Neural progenitor cell (in vitro differentiated cells): ENCODE measurements around the gene ACBD3. TPM values are rescaled to one million over a fixed set of nuclear protein-coding genes. Genes with fewer than 3 reads are reported as not detected.

Experiments used
- DNase-seq: peaks from one replicate; pipeline ENCODE4 v3.0.0-alpha.2; 2016; ENCODE audit warnings: low spot score
- H2AFZ ChIP-seq: fragments of 200-600 bp; sonication (generic); replicated peaks from 2 replicates; pipeline ENCODE4 v1.6.1; 2016; ENCODE audit warnings: antibody characterized with exemption
- H3F3A ChIP-seq: fragments of 200-600 bp; sonication (generic); 2 replicates; pipeline ENCODE4 v1.6.1; 2016; ENCODE audit warnings: antibody characterized with exemption, low read depth
- H3K27ac ChIP-seq: fragments of 200-600 bp; sonication (generic); 2 replicates; pipeline ENCODE4 v1.5.1; 2016; ENCODE audit warnings: mild to moderate bottlenecking
- H3K27me3 ChIP-seq: fragments of 200-600 bp; sonication (generic); 2 replicates; pipeline ENCODE4 v1.6.1; 2016; ENCODE audit warnings: mild to moderate bottlenecking, moderate library complexity
- H3K36me3 ChIP-seq: fragments of 200-600 bp; sonication (generic); 2 replicates; pipeline ENCODE4 v1.5.1; 2016
- H3K4me1 ChIP-seq: fragments of 200-600 bp; sonication (generic); 2 replicates; pipeline ENCODE4 v1.6.1; 2016; ENCODE audit warnings: mixed run types
- H3K4me2 ChIP-seq: fragments of 200-600 bp; sonication (generic); 2 replicates; pipeline ENCODE4 v1.6.1; 2016
- H3K4me3 ChIP-seq: fragments of 200-600 bp; sonication (generic); 2 replicates; pipeline ENCODE4 v1.5.1; 2016
- H3K79me2 ChIP-seq: fragments of 200-600 bp; sonication (generic); 2 replicates; pipeline ENCODE4 v1.6.1; 2016; ENCODE audit warnings: low read depth
- H3K9ac ChIP-seq: fragments of 200-600 bp; sonication (generic); 2 replicates; pipeline ENCODE4 v1.6.1; 2016
- H3K9me3 ChIP-seq: fragments of 200-600 bp; sonication (generic); 2 replicates; pipeline ENCODE4 v1.5.1; 2016; ENCODE audit warnings: low read depth
- H4K20me1 ChIP-seq: fragments of 200-600 bp; sonication (generic); 2 replicates; pipeline ENCODE4 v1.6.1; 2016; ENCODE audit warnings: low read depth
- H3K27ac Mint-ChIP-seq: 3 replicates; pipeline ENCODE4 v1.8.0; 2021; ENCODE audit warnings: mixed read lengths
- H3K27me3 Mint-ChIP-seq: 2 replicates; pipeline ENCODE4 v1.8.0; 2022; ENCODE audit warnings: low read depth, mild to moderate bottlenecking, inconsistent platforms, moderate library complexity, mixed read lengths; ENCODE audit not compliant: insufficient read depth
- H3K36me3 Mint-ChIP-seq: 3 replicates; pipeline ENCODE4 v1.8.0; 2021; ENCODE audit warnings: mixed read lengths
- H3K4me1 Mint-ChIP-seq: 3 replicates; pipeline ENCODE4 v1.8.0; 2021; ENCODE audit warnings: mixed read lengths
- H3K4me3 Mint-ChIP-seq: 3 replicates; pipeline ENCODE4 v1.8.0; 2021; ENCODE audit warnings: mild to moderate bottlenecking, moderate library complexity, mixed read lengths
- H3K9me3 Mint-ChIP-seq: 3 replicates; pipeline ENCODE4 v1.8.0; 2020; ENCODE audit warnings: mixed read lengths
- CTCF ChIP-seq: fragments of 200-600 bp; sonication (generic); IDR thresholded peaks from 2 replicates; pipeline ENCODE4 v1.5.1; 2017; ENCODE audit warnings: antibody characterized with exemption, mild to moderate bottlenecking
- EZH2 ChIP-seq: fragments of 200-600 bp; sonication (generic); IDR thresholded peaks from 2 replicates; pipeline ENCODE4 v1.6.1; 2017; ENCODE audit warnings: antibody characterized with exemption, mild to moderate bottlenecking, moderate library complexity
- EZH2phosphoT487 ChIP-seq: fragments of 200-600 bp; sonication (generic); IDR thresholded peaks from 2 replicates; pipeline ENCODE4 v1.6.1; 2017; ENCODE audit warnings: antibody characterized with exemption
- total RNA-seq: library from RNA; depleted of rRNA; stranded (reverse); fragments of >200 nt; gene quantifications from 2 replicates; pipeline ENCODE4 v1.2.3, GENCODE V29; 2015; ENCODE audit warnings: low replicate concordance

The ACBD3 gene
- total RNA-seq, 1 donor from 2014 or later, result 32.3 TPM

DNA sequence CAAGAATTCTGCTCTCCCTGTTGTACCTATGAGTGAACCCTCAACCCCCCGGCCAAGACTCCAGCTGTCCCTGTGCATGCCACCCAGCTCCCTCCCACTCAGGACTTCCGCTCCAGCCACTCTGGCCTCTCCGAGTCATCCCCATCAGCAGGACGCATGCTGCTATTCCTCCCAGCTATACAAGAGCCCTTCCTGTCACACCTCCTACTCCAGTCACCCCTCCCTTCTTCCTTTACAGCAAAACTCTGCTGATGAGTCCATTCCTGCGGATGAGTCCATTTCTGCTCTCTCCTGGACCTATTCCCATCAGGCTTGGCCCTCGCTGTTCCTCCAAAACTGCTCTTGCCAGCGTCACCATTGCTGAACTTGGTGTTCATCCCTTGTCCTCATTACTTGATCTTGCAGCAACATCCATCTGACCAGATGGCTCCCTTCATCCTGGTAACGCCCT lies 81.8 kb downstream of the ACBD3 start:
- Histone ChIP-seq H3K4me2 (no peak overlapping the region), H3F3A (peaks cover 33% of the 10 kb centered on the region), H3K27ac (no peak overlapping the region), H2AFZ (no peak overlapping the region), H3K9ac (no peak overlapping the region), H3K4me1 (peaks cover 16% of the 10 kb centered on the region), H4K20me1 (no peaks in the 10 kb centered on the region), H3K9me3 (no peaks in the 10 kb centered on the region), H3K4me3 (no peak overlapping the region), H3K79me2 (no peaks in the 10 kb centered on the region), H3K36me3 (no peaks in the 10 kb centered on the region), H3K27me3 (peaks cover 20% of the 10 kb centered on the region)
- no peak for DNase-seq
- TF ChIP-seq EZH2, result no peak
- no peak for TF ChIP-seq CTCF
- no peak for TF ChIP-seq EZH2phosphoT487
- Mint-ChIP-seq H3K27ac (no peak overlapping the region), H3K4me1 (peaks cover 42% of the 10 kb centered on the region), H3K9me3 (no peaks in the 10 kb centered on the region), H3K36me3 (no peaks in the 10 kb centered on the region), H3K27me3 (peaks cover 19% of the 10 kb centered on the region), H3K4me3 (no peak overlapping the region)

DNA sequence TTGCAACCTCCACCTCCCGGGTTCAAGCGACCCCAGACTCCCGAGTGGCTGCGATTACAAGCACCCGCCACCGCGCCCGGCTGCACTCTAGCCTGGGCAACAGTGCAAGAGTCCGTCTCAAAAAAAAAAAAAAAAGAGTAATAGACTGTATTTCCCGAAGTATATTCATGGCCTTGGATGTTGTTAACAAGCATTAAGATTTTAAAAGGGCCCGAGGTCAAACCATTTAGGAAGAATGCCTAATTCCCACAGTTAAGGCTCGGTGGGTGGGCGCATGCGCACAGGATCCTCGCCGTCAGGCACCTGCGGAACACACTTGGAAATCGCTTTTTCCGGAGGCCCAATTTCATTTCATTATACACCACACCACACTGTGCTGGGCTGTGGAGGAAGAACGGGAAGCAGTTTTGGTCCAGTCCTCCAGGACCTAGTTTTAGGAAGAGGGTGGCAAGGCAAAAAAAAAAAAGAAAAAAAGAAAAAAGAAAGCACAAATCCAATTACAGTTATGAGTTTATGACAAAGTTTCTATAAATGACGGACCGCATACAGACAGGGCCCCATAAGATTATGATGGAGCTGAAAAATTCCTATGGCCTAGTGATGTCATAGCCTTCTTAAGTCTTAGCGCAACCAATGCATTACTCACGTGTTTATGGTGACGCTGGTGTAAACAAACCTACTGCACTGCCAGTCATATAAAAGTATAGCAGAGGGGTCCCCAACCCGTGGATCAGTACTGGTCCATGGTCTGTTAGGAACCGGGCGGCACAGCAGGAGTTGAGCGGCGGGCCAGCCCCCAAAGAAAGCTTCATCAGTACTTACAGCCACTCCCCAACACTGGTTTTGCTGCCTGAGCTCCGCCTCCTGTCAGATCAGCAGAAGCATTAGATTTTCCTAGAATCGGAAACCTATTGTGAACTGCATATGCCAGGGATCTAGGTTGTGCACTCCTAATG lies 85.8 kb downstream of the ACBD3 start:
- no peaks in the 10 kb centered on the region for H4K20me1 ChIP-seq
- H2AFZ ChIP-seq, result peak overlapping the region; percentile 65
- no peaks in the 10 kb centered on the region for H3K9me3 ChIP-seq
- Mint-ChIP-seq H3K9me3 (no peaks in the 10 kb centered on the region), H3K27ac (no peak overlapping the region), H3K4me1 (peaks cover 26% of the 10 kb centered on the region), H3K36me3 (no peaks in the 10 kb centered on the region), H3K4me3 (peak overlapping the region; percentile 66), H3K27me3 (peaks cover 17% of the 10 kb centered on the region)
- H3K27me3 ChIP-seq, result peaks cover 28% of the 10 kb centered on the region
- H3K4me2 ChIP-seq, result peak overlapping the region; percentile 85
- H3K79me2 ChIP-seq, result no peaks in the 10 kb centered on the region
- peak; percentile 70 for DNase-seq
- H3K9ac ChIP-seq, result no peak overlapping the region
- no peaks in the 10 kb centered on the region for H3K4me1 ChIP-seq
- peak overlapping the region; percentile 47 for H3K4me3 ChIP-seq
- H3K36me3 ChIP-seq, result no peaks in the 10 kb centered on the region
- H3F3A ChIP-seq, result peaks cover 6% of the 10 kb centered on the region
- H3K27ac ChIP-seq, result no peak overlapping the region
- peak; percentile 14 for TF ChIP-seq CTCF
- TF ChIP-seq EZH2, result peak; percentile 22
- no peak for TF ChIP-seq EZH2phosphoT487

GRCh38 chr1:226098870-226099835 lies 87.4 kb downstream of the ACBD3 start:
- Mint-ChIP-seq H3K4me1 (peaks cover 16% of the 10 kb centered on the region), H3K9me3 (no peaks in the 10 kb centered on the region), H3K36me3 (no peaks in the 10 kb centered on the region), H3K27ac (no peak overlapping the region), H3K4me3 (no peak overlapping the region), H3K27me3 (peaks cover 14% of the 10 kb centered on the region)
- Histone ChIP-seq H3K27me3 (peaks cover 28% of the 10 kb centered on the region), H3K79me2 (no peaks in the 10 kb centered on the region), H3K27ac (no peak overlapping the region), H3K9me3 (no peaks in the 10 kb centered on the region), H3K4me2 (no peak overlapping the region), H3K4me1 (no peaks in the 10 kb centered on the region), H4K20me1 (no peaks in the 10 kb centered on the region), H3K9ac (no peak overlapping the region), H3F3A (no peaks in the 10 kb centered on the region), H3K4me3 (no peak overlapping the region), H2AFZ (no peak overlapping the region), H3K36me3 (no peaks in the 10 kb centered on the region)
- DNase-seq, result no peak
- no peak for TF ChIP-seq CTCF
- TF ChIP-seq EZH2phosphoT487, result no peak
- TF ChIP-seq EZH2, result no peak
